Skeletal muscle cell (primary cell): ENCODE data around the gene RAP1GAP2.
"Not testable (repeated sequence)": the region's sequence is repeated elsewhere in the genome, so short reads cannot be mapped to it uniquely, and the experiment has no call there.

ENCODE experiments used
- DNase-seq: peaks from one replicate; pipeline ENCODE4 v3.0.0-alpha.2; 2010; ENCODE audit warnings: low read depth
- H3K4me3 ChIP-seq: 2 replicates; pipeline ENCODE4 v1.5.1; 2011; ENCODE audit warnings: low read depth, mild to moderate bottlenecking, control low read depth, low read length, moderate library complexity

Gene RAP1GAP2

DNA sequence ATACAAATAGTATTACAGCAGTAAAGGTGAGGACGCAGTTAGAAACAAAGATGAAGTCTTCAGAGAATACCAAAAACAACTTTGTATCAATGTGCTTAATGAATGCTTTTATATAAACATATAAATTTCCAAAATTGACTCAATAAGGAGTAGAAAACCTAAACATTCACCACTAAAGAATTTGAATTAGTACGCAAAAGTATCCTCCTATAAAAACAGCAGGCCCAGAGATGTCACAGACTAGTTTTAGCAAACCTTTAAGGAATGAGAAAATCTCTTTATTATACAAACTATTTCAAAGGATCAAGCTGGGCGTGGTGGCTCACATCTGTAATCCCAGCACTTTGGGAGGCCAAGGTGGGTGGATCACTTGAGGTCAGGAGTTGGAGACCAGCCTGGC lies 180.9 kb downstream of the RAP1GAP2 start:
- no peak for DNase-seq
- H3K4me3 ChIP-seq: no peak overlapping the region

DNA sequence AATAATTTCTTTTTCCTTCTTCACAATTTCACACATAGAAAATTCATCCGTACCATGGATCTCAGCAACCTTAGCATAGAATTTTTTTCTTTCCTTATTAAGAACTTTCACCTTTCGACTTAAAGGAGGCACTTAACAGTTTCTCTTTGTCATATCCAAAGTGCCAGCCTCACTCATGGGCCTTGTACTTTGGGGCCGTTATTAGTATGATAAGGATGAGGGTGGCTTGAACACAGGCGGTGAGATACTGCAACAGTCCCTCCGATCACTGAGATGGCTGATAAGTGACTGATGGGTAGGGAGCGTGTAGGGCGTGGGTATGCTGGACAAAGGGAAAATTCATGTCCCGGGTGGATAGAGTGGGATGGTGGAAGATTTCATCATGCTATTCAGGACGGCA lies 181.9 kb downstream of the RAP1GAP2 start:
- no peak for DNase-seq
- no peak overlapping the region for H3K4me3 ChIP-seq

DNA sequence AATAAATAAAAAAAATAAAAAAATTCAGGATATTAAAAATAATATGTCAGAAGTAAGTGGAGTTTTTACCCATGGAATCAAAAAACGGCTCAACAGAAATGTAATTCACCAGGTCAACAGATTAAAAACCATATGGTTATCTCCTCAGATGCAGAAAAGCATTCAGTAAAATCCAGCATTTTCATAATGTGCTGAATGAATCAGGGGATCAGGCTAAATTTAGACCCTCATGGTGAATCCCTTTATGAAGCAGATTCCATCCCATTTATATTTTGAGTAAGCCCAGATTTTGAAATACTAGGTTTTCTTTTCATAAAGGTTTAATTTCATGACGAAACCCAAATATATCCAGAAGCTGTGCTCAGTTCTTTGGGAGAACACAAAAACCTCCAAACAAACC lies 182.8 kb downstream of the RAP1GAP2 start:
- no peak for DNase-seq
- no peak overlapping the region for H3K4me3 ChIP-seq

DNA sequence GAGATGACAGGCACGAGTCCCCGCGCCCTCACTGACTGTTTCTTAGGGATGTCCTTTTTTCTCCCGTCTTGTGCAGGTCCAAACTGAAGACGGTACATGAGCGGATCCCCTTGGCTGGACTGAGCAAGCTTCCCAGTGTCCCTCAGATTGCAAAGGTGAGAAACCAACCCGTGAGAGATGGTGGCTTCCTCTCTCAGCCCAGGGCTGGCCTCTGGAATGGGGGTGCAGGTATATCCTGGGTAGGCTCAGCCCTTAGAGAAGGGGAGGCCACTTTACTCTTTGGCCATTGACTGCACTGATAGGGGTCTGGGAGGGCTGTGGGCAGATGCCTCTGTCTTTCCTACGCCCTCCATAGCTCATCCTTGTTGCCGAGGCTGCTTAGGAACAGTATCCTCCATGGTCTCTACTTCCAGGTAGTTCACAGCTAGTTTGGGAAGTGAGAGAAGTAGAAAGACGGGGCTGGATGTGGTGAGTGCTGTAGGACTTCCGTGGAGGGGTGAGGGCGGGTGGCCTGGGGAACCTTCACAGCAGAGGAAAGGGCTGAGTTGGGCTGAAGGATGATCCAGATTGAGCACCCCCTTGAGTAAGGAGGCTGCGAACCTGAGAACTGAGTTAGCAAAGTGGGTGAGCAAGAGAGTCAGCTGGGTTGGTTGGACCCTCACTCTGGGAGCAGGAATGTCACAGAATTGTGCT lies 184.1 kb downstream of the RAP1GAP2 start:
- no peak for DNase-seq
- no peak overlapping the region for H3K4me3 ChIP-seq

- no peak overlapping the region for H3K4me3 ChIP-seq
- no peak for DNase-seq
These were observed 184.6 kb downstream of the RAP1GAP2 start for GRCh38 chr17:2980904-2981246.

DNA sequence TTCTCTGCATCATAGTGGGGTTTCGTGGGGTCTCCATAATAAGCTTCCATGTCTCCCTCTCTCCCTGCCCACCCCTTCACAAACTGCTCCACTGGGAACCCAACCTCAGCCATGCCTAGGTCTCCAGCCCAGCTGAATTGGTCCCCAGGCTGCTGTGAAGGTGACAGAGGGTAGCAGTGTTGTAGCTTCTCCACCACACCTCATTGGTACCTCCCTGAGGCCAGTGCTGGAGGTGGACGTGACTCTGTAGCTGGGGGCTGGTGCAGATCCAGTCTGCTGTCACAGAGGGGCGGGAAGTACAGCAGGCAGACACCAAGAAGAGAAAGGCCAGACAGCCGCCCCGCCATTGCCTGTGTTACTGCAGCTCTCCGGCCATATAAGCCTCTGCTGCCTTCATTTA lies 185.1 kb downstream of the RAP1GAP2 start:
- DNase-seq: no peak
- no peak overlapping the region for H3K4me3 ChIP-seq

GRCh38 chr17:2982854-2983253 lies 186.6 kb downstream of the RAP1GAP2 start:
- no peak overlapping the region for H3K4me3 ChIP-seq
- peak; percentile 81 for DNase-seq

GRCh38 chr17:2983255-2983654 lies 187.0 kb downstream of the RAP1GAP2 start:
- no peak overlapping the region for H3K4me3 ChIP-seq

DNA sequence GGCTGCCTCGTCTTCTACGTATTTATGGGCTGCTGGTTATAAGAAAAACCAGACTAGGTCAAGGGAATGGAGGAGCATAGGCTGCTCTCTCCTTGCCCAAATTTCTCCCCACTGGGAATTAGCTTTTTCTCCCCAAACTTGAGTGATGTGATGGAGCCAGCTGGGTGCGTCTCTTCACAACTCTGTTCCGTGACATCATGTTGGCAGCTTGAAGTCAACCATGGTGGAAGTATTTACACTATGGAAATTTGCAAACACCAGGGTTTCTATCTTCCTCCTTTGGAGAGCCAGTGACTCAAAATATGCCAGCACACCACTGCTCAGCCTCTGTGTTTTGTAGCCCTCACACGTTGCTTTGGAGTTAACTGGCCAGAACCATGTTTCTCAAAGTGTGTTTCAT lies 189.1 kb downstream of the RAP1GAP2 start:
- H3K4me3 ChIP-seq: no peak overlapping the region
- DNase-seq: no peak

More at GRCh38 chr17:2983255-2983654, 187.0 kb downstream of the RAP1GAP2 start:
- no peak for DNase-seq

- DNase-seq: no peak
- no peak overlapping the region for H3K4me3 ChIP-seq
These were observed 190.7 kb downstream of the RAP1GAP2 start for GRCh38 chr17:2986925-2987324.

DNA sequence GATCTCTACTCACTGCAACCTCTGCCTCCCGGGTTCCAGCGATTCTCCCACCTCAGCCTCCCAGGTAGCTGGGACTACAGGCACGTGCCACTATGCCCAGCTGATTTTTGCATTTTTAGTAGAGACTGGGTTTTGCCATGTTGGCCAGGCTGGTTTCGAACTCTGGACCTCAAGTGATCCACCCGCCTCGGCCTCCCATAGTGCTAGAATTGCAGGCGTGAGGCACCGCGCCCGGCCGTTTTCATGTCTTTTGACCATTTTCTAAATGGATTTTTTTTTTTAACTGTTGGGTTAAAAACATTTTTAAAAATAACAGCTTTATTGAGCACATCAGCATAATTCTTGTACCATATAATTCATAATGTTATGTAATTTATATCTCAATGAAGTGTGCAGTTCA lies 193.2 kb downstream of the RAP1GAP2 start:
- not testable (repeated sequence) for H3K4me3 ChIP-seq, DNase-seq

GRCh38 chr17:2989855-2990254 lies 193.6 kb downstream of the RAP1GAP2 start:
- DNase-seq: no peak
- H3K4me3 ChIP-seq: no peak overlapping the region

DNA sequence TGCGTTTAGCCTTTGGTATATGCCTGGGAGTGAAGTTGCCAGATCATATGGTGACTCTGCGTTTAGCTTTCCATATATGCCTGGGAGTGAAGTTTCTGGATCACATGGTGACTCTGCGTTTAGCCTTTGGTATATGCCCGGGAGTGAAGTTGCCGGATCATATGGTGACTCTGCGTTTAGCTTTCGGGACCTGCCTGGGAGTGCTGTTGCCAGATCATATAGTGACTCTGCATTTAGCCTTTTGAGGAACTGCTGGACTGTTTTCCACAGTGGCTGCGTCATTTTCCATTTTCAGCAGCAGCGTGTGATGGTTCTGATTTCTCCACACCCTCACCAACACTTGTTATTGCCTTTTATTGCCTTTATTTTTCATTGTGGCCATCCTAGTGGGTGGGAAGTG lies 194.2 kb downstream of the RAP1GAP2 start:
- H3K4me3 ChIP-seq: no peak overlapping the region
- no peak for DNase-seq

- DNase-seq, H3K4me3 ChIP-seq: not testable (repeated sequence)
These were observed 195.3 kb downstream of the RAP1GAP2 start for GRCh38 chr17:2991396-2992180.

DNA sequence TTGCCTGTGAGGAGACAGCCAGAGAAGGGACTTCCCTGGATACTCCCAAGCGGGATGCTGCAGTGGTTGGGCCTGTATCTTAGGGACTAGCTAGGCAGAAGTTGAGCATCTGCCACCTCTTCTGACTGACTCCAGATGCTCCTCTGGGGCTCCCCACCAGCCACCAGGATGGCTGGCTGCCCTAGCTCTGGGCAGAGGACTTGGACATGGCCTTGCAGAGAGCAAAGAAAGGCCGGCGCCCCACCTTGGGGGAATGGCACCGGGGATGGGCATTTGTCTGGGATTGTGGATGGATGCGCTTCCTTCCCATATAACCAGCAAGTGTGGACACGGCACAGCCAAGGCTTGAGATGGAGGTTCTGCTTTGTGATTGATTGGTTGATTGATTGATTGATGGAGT lies 198.2 kb downstream of the RAP1GAP2 start:
- no peak for DNase-seq
- no peak overlapping the region for H3K4me3 ChIP-seq

DNA sequence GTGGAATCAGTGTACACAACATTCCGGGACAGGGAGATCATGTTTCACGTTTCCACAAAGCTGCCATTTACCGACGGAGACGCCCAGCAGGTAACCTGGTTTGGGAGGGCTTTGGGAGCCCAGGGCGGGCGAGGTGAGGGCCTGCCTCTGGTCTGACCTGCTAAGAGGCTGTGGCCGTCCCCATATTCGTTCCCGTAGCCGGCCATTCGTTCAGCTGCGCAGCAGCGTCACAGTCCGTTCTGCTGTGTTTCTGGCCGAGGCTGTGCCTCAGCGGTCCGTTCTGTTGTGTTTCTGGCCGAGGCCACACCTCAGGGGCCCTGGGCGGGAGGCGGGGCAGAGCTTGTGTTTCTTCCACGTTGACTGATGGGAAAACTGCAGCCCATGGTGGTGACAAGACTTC lies 199.1 kb downstream of the RAP1GAP2 start:
- H3K4me3 ChIP-seq: no peak overlapping the region
- no peak for DNase-seq

- DNase-seq: no peak
- no peak overlapping the region for H3K4me3 ChIP-seq
These were observed 199.9 kb downstream of the RAP1GAP2 start for GRCh38 chr17:2995886-2996809.

- H3K4me3 ChIP-seq: no peak overlapping the region
These were observed 200.8 kb downstream of the RAP1GAP2 start for GRCh38 chr17:2996810-2997670.

DNA sequence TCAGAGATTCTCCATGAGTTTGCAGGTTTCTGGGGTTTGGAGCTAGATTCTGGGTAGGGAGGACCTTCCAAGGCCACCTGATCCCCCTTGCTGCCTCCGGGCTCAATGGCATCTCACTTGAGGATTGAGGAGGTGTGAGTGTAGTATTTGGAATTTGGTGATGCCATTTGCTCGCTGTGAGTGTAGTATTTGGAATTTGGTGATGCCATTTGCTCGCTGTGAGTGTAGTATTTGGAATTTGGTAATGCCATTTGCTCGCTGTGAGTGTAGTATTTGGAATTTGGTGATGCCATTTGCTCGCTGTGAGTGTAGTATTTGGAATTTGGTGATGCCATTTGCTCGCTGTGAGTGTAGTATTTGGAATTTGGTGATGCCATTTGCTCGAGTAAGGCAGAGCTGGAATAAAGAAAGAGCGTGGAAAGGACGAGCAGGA lies 202.2 kb downstream of the RAP1GAP2 start:
- not testable (repeated sequence) for H3K4me3 ChIP-seq, DNase-seq

More at GRCh38 chr17:2996810-2997670, 200.8 kb downstream of the RAP1GAP2 start:
- no peak for DNase-seq
